SKM-1 (cell line): ENCODE measurements around the gene WDR70.

Experiments used
- DNase-seq: peaks from one replicate; lab custom pipeline; 2025; ENCODE audit not compliant: unreplicated experiment; lab: John Stamatoyannopoulos, UW

The WDR70 gene

GRCh38 chr5:37717613-37718431 lies 338.7 kb downstream of the WDR70 start:
- DNase-seq: no peak

DNA sequence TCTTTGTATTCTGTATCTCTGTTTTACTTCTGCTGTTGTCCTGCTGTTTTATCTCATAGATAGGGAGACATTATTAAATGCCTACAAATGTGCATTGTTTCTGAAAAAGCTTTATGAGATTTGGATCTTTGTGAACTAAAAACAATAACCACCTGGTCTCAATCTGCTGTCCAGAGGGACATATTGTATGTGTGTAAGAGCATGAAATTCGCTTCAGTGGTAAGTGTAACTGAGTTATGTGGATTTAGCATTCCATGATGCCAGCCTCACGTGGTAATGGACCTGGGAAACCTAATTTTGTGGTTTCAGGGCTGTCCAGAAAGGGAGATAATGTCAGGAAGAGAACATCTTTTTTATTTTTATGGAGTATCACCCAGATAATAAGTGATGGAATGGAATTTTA lies 341.4 kb downstream of the WDR70 start:
- no peak for DNase-seq

DNA sequence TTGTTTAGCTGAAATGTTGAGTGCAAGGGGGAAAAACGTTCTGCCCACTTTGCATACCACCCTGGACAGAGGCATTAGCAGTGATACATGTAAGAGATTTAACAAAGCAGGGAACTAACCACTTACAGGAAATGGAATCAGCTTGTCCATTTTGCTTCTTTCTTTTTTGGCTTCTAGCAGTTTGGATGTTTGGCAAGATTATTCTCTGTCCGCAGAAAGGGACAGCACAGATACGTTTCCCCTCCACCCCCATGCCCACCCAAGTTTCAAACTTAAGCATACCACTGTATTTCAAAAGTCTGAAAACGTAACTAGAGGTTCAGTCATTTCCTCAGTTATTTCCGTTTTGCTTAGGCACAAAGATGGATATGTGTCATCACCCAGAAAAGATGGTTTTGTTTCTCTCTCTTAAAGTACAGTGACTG lies 342.3 kb downstream of the WDR70 start:
- no peak for DNase-seq

- DNase-seq: no peak
These were observed 343.4 kb downstream of the WDR70 start for GRCh38 chr5:37722236-37723161.

DNA sequence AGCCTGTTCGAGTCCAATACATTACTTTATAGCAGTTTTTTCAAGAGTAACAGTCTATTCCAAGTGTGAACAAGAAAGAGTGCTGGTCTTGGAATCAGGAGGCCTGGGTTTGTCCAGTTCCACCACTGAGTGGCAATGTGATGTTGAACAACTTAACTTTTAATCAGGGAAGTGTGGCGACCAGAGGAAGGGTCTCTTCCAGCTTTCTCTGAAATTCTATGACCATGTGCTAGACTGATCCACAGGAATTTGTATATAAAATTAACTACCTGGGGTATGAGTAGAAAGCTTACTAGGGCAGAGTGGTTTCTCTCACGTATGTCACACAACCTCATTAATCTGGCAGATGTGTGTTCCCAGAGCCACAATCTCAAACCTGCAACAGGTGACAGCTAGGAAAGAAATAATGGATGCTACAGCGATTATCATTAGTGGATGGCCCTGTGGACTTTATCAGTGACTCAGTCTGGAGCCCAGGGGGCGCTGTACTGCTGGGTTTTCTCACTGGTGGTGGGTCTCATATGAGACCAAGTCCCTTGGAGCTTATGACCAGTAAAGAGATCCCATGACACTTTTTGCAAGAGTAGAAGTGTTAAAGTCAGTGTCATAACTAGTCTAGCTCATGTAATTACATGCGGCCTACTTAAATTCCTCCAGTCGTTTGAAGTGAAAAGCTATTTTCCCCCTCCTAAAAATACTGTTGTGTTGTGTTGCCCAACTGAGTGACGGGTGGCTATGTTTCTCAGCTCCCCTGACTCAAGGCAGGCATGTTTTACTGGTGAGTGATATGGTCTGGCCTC lies 344.2 kb downstream of the WDR70 start:
- no peak for DNase-seq

DNA sequence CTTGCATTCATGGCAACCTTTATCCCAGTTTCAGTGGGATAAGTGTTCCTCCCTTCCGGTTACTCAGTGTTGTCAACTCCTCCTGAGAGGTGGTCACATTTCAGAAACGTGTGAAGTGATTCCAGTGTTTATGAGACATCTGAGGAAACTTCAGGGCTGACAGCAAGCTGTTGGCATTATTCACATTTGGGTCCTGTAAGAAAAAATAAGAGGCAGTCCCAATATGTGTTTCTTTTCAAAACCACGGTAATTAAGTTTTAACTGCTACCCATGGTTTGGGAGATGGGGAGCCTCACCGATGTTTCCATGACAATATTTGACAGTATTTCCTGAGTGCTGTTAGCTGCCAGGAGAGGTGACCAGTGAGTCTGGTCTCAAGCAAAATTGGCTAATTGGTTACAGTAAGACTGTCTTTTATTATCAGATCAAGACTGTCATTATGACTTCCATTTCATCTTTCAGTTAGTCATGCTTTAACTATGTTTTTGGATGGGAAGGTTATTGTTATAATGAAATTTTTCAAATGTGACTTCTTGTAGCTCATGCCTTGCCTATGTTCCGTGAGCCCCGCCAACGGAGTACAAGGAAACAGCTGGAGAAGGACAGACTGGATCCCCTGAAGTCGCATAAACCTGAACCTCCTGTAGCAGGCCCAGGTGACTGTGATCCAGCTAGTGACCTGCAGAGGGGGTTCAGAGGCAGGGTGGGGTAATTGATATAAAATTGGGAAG lies 345.4 kb downstream of the WDR70 start:
- DNase-seq: no peak

DNA sequence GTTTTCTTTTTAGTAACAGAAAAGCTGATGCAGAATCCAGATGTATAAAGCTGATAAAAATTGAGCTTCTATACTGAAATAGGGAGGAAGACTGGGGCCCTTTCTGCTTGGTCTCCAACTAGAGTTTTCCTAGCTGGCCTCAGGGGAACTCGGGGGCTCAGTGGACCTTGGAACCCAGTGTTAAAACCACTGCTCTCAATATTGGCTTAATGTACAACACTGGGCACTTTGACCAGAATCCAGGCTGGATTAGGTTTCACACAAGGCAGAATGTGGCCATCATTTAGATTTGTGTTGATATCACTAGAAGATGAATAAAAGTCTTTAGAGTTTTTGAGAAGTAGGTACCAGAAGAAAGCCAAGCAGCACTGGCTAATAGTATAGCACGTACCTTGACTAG lies 346.1 kb downstream of the WDR70 start:
- DNase-seq: no peak

GRCh38 chr5:37727238-37727637 lies 348.1 kb downstream of the WDR70 start:
- no peak for DNase-seq

- DNase-seq: no peak
These were observed 351.9 kb downstream of the WDR70 start for GRCh38 chr5:37730896-37731455.

GRCh38 chr5:37734114-37734513 lies 355.0 kb downstream of the WDR70 start:
- no peak for DNase-seq

DNA sequence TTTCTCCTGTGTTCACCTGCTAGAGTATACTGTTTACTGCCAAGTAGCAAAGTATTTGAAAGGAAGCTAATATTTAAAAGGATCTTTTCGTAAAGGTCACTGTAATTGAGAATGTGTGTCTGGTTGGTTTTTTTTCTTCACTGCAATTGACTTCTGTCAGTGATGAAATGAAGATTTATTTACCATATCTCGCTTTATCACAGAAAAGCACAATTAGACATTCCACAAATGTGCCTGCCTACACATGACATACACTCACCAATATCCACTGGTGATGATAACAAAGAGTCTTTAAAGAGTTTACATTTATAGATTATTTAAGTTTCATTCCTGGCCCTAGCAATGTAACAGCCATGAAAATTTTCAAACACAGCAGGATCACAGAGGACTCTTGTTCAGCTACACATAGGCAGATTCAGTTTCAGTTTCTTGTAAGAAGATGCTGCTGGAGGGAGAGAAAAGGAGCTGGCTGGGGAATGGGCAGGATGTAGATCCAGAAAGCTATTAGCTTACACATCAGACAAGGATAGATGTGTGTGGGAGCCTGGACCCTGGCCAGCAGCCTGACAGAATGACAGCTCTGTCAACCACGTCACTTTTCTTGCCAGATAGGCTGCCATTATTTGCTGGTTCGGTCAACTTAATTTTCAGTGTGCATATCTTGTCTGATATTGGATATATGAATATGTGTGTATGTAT lies 356.7 kb downstream of the WDR70 start:
- no peak for DNase-seq

DNA sequence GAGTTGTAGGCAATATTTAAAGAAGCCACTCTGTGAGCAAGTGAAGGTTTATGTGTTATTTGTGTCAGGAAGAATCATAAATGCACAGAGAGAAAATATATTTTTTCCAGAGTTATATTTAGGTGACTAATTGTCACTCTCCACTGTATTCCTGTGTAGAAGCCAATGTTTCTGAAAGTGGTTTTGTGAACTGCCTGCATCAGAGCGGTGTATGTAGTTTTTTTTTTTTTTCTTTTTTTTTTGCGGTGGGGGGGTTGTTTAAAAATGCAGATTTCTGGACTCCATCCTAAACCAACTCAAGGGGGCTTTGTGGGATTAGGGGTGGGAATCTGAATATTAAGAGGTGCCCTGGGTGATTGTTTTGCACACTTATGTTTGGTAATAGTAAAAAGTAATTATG lies 357.3 kb downstream of the WDR70 start:
- DNase-seq: no peak

DNA sequence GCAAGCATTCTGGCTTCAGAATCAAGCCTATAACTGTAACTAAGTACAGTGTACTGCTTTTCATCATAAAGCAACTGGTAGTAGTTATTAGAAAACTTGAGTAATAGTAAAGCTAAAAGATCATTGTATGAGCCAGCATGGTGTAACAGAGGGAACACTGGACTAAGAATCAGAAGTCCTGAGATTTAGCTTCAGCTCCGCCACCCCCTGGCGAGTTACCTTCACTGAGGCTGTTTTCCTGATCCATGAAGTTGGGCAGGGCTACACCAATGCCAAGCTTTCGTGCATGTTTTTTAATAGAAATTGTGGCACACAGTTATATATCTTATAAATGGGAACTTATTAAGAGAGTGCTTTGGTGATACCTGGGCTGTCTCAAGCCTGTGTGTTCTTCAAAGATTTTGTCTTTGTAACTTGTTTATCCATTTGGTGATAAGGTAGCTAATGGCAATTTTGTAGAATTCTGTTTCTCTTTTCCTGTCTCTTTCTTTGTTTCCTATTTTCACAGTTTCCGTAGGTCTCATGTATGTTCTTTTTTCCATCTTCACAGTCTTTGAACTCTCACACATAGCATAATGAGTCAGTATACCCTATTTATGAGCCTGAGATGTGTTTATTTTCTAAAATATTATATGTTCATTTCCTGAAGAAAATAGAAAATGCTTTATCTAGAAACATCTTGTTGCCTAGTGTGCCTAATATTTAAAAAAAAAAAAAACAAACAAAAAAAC lies 358.4 kb downstream of the WDR70 start:
- no peak for DNase-seq

- no peak for DNase-seq
These were observed 359.1 kb downstream of the WDR70 start for GRCh38 chr5:37738057-37738691.

GRCh38 chr5:37738865-37739488 lies 359.9 kb downstream of the WDR70 start:
- no peak for DNase-seq

DNA sequence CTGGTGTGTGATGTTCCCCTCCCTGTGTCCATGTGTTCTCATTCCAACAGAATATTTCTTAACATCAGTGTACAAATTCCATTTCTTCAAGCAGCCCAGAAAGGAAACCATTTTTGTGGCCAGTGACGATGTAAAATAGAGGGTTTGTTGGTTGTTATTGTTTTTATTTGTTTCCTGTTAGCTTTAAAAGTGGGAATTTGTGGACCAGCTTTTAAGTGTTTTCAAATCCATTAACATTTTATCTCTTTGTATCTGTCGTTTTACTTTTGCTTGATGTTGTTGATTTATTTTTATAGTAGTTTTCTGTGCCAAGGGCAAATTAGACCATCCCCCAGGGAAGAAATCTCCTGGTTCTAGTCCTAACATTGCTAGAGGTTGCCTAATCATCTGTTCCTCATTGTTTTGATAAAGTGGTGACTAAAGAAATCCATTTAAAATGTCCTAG lies 360.7 kb downstream of the WDR70 start:
- DNase-seq: no peak

GRCh38 chr5:37740331-37741066 lies 361.4 kb downstream of the WDR70 start:
- DNase-seq: no peak
